HEK293T (cell line): ENCODE measurements around the gene SAMD1.
A peak's percentile ranks its signal among the peaks of the same experiment; 100 is the strongest.

Experiments used
- CTCF ChIA-PET: fragments of 350-600 bp; formaldehyde crosslinking; extraction: SDS; loops from one replicate; lab custom pipeline; 2021; ENCODE audit warnings: antibody characterized with exemption, inconsistent platforms; lab: Yijun Ruan, JAX
- POLR2A ChIA-PET: fragments of 350-600 bp; formaldehyde crosslinking; extraction: SDS; loops from one replicate; lab custom pipeline; 2020; ENCODE audit warnings: antibody characterized with exemption, inconsistent platforms; lab: Yijun Ruan, JAX
- DNase-seq: peaks from one replicate; pipeline ENCODE4 v3.0.0; 2012; ENCODE audit warnings: mixed read lengths; ENCODE audit errors: extremely low spot score
- ARNT ChIP-seq: fragments of 450-650 bp; IDR thresholded peaks from 2 replicates; pipeline ENCODE4 v1.6.1; 2017; ENCODE audit warnings: mild to moderate bottlenecking
- BHLHE40 ChIP-seq: fragments of 450-650 bp; IDR thresholded peaks from 2 replicates; pipeline ENCODE4 v1.6.1; 2016; ENCODE audit warnings: mild to moderate bottlenecking, moderate library complexity, borderline replicate concordance
- CTBP1 ChIP-seq: fragments of 450-650 bp; IDR thresholded peaks from 2 replicates; pipeline ENCODE4 v1.6.1; 2016; ENCODE audit warnings: borderline replicate concordance
- ELF4 ChIP-seq: fragments of 450-650 bp; IDR thresholded peaks from 2 replicates; pipeline ENCODE4 v1.6.1; 2017; ENCODE audit warnings: antibody characterized with exemption
- FOXA1 ChIP-seq: fragments of 450-650 bp; IDR thresholded peaks from 2 replicates; pipeline ENCODE4 v1.6.1; 2016; ENCODE audit warnings: mild to moderate bottlenecking
- FOXK2 ChIP-seq: fragments of 450-650 bp; IDR thresholded peaks from 2 replicates; pipeline ENCODE4 v1.6.1; 2016; ENCODE audit warnings: mild to moderate bottlenecking
- FOXM1 ChIP-seq: fragments of 450-650 bp; IDR thresholded peaks from 2 replicates; pipeline ENCODE4 v1.6.1; 2017; ENCODE audit warnings: mild to moderate bottlenecking, borderline replicate concordance
- HDGF ChIP-seq: fragments of 450-650 bp; IDR thresholded peaks from 2 replicates; pipeline ENCODE4 v1.6.1; 2017; ENCODE audit warnings: antibody characterized with exemption, borderline replicate concordance
- L3MBTL2 ChIP-seq: fragments of 450-650 bp; conservative IDR thresholded peaks from 2 replicates; pipeline ENCODE4 v1.6.1; 2016; ENCODE audit warnings: mild to moderate bottlenecking
- LEF1 ChIP-seq: fragments of 450-650 bp; IDR thresholded peaks from 2 replicates; pipeline ENCODE4 v1.6.1; 2017; ENCODE audit warnings: mild to moderate bottlenecking, borderline replicate concordance
- NFRKB ChIP-seq: fragments of 450-650 bp; IDR thresholded peaks from 2 replicates; pipeline ENCODE4 v1.6.1; 2016; ENCODE audit warnings: mild to moderate bottlenecking, moderate library complexity
- SP1 ChIP-seq: fragments of 450-650 bp; IDR thresholded peaks from 2 replicates; pipeline ENCODE4 v1.6.1; 2017
- SUZ12 ChIP-seq: fragments of 450-650 bp; IDR thresholded peaks from 2 replicates; pipeline ENCODE4 v1.6.1; 2016; ENCODE audit warnings: mild to moderate bottlenecking
- TARDBP ChIP-seq: fragments of 450-650 bp; IDR thresholded peaks from 2 replicates; pipeline ENCODE4 v1.6.1; 2016
- ZNF384 ChIP-seq: fragments of 450-650 bp; IDR thresholded peaks from 2 replicates; pipeline ENCODE4 v1.6.1; 2016
- TF ChIP-seq, protein P1 (sequence below): fragments of 450-650 bp; IDR thresholded peaks from 2 replicates; pipeline ENCODE4 v1.6.1; 2016

SAMD1 gene

DNA sequence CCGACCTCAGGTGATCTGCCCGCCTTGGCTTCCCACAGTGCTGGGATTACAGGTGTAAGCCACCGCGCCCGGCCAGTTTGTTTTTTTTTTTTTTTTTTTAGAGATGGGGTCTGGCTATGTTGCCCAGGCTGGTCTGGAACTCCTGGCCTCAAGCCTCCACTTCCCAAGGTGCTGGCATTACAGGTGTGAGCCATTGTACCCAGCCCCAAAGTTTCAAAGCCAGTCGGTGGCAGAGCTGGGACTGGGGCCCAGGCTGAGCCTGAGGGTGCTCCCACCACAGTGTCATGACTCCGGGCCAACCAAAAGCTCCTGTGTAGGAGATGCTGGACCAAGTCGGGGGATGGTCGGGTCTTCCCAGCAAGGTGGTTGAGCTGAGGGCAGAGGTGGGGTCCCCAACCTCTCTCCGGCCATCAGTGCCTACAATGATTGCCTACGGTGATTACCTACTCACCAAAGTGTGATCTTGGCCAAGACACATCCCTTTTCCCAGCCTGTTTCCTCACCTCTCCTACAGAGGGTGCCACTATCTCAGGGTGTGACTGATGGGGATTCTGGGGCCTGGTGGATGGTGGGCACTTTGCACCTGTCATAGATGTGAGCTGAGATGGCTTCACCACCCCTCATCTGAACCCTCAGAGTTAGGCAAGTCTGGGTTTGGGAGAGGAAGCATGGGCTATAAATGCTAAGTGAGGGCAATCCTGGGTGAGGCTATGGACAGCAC lies 5.9 kb upstream of the SAMD1 start:
- TF ChIP-seq ELF4 = no peak
- DNase-seq = no peak
- POLR2A ChIA-PET = interaction anchor here (0.8 kb wide), 1 partner anchor 40 kb away, joined by 3 read pairs; no protein-coding TSS in a partner anchor
- CTCF ChIA-PET = interaction anchor here (0.9 kb wide), 1 partner anchor 19 kb away, joined by 3 read pairs; no protein-coding TSS in a partner anchor

DNA sequence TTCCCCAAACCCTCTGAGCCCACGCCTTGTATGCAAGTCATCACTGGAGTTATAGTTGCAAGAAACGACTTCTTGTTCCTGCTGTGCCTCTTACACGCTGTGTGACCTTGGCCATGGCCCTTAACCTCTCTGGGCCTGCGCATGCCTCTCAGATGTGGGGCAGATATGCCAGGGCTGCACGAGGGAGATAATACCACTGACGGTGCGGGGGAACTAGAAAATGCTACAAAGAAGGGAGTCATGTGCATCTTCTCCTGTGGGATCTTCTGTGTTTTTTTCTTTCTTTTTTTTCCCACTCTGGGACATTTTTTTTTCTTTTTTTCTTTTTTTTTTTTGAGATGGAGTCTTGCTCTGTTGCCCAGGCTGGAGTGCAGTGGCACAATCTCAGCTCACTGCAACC lies 4.3 kb upstream of the SAMD1 start:
- no peak for TF ChIP-seq TARDBP
- TF ChIP-seq ZNF384 = peak; percentile 38
- CTCF ChIA-PET = no interaction called here
- POLR2A ChIA-PET = no interaction called here
- no peak for DNase-seq

DNA sequence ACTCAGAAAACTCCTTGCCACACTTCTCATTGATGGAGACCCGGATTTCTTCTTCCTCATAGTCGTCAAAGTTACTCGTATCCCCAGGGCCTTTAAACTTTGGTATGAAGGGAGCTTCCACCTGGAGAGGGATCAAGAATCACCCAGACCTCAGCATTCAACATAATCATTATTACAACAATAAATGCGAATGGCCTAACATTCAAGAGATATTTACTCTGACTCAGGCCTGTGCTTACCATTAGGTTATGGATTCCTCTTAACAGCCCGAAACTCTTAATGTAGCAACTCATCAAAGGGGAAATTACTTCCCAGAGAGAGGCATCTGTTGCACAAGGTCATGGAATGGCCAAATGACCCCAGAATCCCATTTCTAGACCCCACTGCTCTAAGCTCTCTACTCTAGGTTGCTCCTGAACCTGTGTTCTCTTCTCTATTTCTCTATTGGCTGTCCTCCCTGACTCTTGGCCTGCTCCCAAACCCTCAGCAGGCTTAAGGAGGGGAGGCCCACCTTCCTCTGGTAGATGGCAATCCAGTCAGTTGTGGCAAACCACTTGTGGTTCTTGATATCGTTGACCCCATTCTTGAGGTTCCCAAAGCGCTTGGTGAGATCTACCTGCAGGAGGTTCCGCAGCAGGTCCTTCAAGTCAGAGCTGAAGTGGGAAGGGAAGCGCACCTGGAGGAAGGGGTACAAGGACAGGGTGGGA lies 2.7 kb upstream of the SAMD1 start:
- ChIA-PET CTCF (no interaction called here), POLR2A (no interaction called here)
- TF ChIP-seq FOXM1 (no peak), SUZ12 (no peak), CTBP1 (no peak), TARDBP (no peak), BHLHE40 (no peak), L3MBTL2 (no peak), FOXA1 (no peak), LEF1 (no peak), FOXK2 (no peak), NFRKB (no peak), SP1 (no peak), ZNF384 (no peak), ELF4 (no peak), ARNT (no peak), HDGF (no peak)
- TF ChIP-seq, protein P1, sequence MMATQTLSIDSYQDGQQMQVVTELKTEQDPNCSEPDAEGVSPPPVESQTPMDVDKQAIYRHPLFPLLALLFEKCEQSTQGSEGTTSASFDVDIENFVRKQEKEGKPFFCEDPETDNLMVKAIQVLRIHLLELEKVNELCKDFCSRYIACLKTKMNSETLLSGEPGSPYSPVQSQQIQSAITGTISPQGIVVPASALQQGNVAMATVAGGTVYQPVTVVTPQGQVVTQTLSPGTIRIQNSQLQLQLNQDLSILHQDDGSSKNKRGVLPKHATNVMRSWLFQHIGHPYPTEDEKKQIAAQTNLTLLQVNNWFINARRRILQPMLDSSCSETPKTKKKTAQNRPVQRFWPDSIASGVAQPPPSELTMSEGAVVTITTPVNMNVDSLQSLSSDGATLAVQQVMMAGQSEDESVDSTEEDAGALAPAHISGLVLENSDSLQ = no peak
- no peak for DNase-seq

DNA sequence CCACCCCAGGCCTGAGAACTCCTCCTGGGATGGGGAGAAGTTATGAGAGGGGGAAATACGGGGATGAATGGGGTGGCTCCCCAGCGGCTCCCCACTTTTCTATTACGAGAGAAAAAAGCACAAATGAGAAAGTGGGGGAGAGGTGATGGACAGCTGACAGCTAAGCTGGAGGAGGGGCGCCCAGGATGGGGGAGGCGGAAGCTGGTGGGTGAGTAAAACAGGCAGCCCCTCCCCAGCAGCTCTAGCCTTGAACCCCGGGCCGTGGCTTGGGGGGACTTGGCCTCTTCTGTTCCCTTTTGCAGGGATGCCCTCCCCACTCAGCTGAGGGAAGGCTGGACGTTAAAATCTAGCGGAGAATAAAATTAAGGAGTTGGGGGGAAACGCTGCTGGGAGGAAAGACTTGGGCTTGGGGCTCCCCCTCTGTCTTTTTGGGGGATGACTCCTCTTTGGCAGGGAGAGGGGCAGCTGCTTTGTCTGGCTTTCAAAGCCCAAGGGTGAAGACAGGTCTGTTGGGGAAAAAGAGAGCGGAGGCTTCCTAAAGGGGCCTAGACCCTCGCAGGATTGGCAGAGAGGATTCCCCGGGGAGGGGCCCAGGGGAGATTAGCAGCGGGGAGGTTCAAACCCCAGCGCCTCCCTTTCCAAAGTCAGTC lies 1.4 kb upstream of the SAMD1 start:
- no peak for TF ChIP-seq ARNT
- TF ChIP-seq, protein P1 = peak; percentile 61
- no peak for DNase-seq
- CTCF ChIA-PET = no interaction called here
- POLR2A ChIA-PET = no interaction called here

DNA sequence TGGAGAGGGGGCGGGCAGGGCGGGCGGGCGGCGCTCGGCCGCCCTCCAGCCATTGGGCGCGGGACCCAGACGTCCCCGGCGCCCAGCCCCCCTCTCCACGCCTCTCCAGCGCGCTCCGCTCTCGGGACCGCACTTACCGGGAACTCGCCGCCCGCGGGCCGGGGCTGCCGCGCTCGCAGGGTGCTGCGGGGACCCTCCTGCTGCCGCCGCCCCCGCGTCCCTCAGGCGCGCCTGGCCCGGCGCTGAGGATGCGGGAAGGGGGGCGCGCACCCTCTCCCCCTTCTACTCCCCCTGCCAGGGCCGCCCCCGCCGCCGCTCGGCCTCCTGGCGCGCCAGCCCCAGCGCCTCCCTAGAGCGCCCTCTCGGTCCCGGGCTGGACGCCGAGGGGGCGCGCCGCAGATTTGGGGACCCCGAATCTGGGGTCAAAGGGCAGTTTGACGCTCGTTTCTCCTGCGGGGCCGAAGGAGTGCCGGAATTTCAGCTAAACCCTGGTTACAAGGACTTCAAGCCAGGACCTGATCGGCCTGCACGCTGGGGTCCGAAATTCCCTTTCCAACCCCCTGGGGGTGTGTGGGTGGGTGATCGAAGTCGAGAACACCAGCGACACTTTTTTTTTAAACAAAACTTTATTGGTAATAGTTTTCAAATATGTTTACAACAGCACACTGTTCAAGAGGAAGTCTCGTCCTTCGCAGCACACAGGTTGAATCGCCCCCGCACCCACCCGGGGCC lies 696 bp upstream of the SAMD1 start:
- ChIA-PET CTCF (no interaction called here), POLR2A (no interaction called here)
- TF ChIP-seq SP1 (no peak), TARDBP (no peak), NFRKB (no peak), HDGF (no peak), ELF4 (no peak), CTBP1 (0 out of 2 replicates have a peak, but pooled peaks have one; percentile 11), ARNT (no peak), L3MBTL2 (no peak), ZNF384 (peak; percentile 99)
- peak; percentile 77 for DNase-seq

DNA sequence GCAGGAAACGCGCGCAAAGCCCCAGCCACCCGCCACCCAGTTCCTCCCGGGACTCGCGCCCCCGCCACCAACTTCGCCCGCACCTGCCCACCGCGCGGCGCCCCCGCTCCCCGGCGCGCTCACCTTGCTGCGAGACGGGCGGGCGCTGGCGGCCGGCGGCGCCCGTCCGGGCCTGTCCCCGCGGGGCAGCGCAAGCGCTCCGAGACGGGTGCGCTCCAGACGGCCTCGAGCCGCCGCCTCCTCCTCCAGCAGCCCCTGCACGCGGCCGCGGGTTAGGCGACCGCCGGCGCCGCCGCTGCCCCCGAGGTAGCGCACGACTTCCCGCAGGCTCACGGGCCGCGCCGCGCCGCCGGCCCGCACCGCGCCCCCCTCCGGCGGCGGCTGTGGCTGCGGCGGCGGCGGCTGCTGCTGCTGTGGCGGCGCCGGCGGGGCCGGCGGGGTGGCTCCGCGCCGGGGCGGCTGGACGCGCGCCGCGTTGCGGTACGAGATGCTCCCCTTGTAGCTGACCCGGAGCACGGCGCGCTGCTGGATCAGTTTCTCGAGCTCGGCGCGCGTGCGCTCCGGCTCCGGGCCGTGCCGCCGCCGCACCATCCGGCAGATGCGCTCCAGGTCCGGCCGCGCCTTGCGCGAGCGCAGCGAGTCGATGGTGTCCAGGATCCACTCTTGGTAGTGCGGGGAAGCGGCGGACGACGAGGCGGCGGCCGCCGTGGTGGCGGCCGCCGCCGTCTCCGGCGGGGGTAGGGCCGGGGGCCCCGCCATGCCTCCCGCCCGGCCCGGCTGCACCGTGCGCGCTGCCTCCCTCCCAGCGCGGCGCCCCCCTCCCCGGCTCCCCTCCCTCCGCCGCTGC lies 666 bp downstream of the SAMD1 start:
- peak; percentile 50 for DNase-seq
- POLR2A ChIA-PET = interaction anchor here (0.7 to 1.5 kb wide), 2 partner anchors 45 to 47 kb away, joined by 3 to 7 read pairs; partner anchors contain the start of gene ASF1B
- TF ChIP-seq BHLHE40 = no peak
- no peak for TF ChIP-seq SP1
- TF ChIP-seq TARDBP = no peak
- TF ChIP-seq FOXK2 = no peak
- no peak for TF ChIP-seq ZNF384
- no peak for TF ChIP-seq ARNT
- TF ChIP-seq CTBP1 = no peak
- no peak for TF ChIP-seq HDGF
- CTCF ChIA-PET = no interaction called here
